CD4-positive, alpha-beta T cell treated with Interleukin-1 beta for 1 hour (primary cell): ENCODE data around the gene SMAD2.

Source experiments
- DNase-seq, 2 donors: peaks; one replicate each; pipeline ENCODE4 v3.0.0-alpha.2; 2020 to 2022

The SMAD2 gene

DNA sequence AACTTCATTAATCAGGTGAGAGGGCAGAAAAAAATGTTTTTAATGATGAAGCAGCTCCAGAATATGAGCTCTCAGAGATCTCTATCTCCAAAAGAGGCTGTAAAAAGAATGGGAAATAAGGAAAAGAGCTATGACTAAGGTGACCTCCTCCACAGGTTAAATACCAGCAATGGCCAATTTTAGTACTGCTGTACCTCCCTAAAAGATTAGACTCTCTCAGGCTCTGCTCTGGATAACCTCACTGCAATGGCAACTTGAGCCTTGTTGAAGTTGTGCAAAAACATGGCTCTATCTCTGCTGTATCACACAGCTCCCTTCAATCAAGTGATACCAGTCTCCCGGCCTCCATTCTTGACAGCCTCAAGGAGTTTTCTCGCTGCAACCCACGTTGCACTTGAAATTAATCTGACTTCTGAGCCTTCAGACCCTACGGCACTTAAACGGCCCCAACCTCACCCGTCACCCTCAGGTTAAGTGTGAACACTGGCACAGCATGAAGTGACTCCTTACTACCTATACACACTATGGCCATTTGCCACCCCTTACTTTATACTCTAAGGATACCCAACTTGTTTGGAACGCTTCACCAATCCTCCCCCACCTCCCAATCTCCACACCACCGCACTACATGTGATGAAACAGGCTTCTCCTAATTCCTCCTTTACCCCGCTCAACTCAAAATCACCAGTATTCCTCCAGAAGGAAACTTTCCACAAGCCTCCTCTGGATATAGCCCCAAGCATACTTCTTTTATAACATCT, 36.3 kb downstream of the SMAD2 start:
- no peak for DNase-seq

- DNase-seq, result no peak
These were observed 37.4 kb downstream of the SMAD2 start for GRCh38 chr18:47893047-47893446.

GRCh38 chr18:47888156-47888555, 42.3 kb downstream of the SMAD2 start:
- no peak for DNase-seq

- no peak for DNase-seq
These were observed 43.2 kb downstream of the SMAD2 start for GRCh38 chr18:47887227-47887626.

GRCh38 chr18:47883771-47884413, 46.6 kb downstream of the SMAD2 start:
- no peak for DNase-seq

DNA sequence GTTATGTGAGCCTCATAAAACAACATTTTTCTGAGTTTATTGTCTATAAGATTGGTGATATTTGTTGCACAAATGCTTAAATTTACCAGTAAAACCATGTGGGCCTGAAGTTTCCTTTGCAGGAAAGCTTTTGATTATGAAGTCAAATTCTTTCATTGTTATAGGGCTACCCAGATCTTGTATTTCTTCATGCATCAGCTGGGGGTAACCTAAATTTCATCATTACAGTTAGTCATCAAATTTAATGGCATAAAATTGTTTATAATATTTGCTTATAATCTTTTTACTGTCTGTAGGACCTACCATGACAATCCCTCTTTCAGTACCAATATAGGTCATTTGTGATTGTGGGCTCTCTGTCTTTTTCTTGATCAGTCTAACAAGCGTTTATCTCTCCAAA, 47.8 kb downstream of the SMAD2 start:
- DNase-seq, result no peak

- DNase-seq, result no peak
These were observed 48.6 kb downstream of the SMAD2 start for GRCh38 chr18:47881752-47882455.

- DNase-seq, result no peak
These were observed 49.4 kb downstream of the SMAD2 start for GRCh38 chr18:47881042-47881441.

DNA sequence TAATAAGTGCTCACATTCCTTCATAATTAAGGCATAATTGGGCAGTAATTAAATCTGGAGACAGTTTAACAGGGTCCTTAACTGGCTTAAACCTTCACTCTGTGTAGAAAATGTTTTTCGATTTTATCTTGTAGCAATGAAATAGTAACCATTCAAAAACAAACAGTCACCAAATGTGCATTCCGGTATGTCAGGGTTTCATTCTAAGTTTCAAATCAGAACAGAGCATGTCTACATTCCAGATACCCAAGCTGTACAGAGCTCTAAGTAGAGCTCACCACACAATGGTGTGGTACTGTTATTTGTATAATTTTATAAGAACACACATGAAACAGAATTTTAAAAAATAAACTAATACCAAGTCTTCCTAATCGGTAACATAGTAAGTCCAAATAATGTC, 52.6 kb downstream of the SMAD2 start:
- no peak for DNase-seq

DNA sequence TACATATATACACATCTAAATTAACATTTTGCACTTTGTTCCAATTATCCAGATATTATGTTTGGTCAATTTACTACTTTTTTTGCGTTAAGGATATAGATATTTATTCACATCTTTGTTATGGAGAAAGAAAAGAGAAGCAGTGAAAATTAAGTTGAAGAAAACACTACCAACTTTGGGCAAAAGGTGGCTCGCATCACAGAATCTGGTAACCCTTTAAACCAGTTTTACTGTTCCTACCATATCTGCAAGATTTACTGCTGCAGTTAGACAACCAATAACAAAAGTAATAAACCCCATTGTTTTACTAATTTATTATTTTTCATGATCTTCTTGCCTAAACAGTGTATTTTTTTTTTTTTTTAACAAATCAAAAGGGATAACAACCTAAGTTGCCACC, 53.6 kb downstream of the SMAD2 start:
- DNase-seq, result no peak

DNA sequence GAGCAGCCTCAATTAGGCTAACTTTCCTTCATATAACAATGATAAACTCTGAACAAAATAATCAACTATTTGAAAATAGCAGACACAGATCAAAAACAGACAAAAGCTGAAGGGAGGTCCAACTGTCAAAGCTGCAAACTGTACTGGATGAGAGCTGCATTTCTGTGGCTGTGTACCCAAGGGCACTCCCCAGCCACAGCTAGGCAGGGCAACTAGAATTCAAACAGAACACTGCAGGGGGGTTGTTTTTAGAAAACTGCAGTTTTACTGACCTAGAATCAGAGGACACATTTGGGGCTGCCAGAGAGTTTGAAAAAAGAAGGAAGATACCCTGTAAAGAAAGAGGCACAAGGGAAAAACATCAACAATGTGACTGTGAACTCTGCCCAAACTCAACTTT, 56.8 kb downstream of the SMAD2 start:
- DNase-seq, result no peak

DNA sequence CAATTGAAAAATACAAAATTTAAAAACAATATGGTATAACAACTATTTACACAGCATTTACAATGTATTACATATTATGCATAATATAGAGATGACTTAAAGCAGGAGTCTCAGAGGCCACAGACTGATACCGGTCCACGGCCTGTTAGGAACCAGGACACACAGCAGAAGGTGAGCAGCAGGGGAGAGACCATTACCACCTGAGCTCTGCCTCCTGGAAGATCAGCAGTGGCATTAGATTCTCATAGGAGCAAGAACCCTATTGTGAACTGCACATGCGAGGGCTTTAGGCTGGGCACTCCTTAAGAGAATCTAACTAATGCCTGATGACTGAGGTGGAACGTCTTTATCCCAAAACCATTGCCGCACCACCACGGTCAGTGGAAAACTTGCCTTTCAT, 58.0 kb downstream of the SMAD2 start:
- DNase-seq, result no peak

DNA sequence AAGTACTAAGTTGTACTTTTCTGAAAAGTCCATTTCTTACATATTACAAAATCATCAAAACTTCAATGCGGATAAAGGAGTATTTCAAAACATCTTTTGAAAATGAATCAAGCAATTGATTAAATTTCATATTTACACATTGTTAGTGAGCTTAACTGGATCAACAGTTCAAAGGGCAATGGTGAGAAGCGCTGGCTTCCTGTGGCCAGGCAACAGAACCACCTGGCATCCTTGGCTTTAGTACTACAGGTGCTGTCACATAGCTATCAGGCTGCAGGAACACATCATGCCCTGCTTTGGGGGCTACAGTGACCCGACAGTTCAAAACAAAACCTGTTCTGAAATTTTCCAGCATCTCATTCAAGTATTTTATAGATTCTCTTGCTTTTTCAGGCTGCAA, 59.2 kb downstream of the SMAD2 start:
- no peak for DNase-seq

GRCh38 chr18:47870605-47871004, 59.9 kb downstream of the SMAD2 start:
- DNase-seq, result no peak

- no peak for DNase-seq
These were observed 61.7 kb downstream of the SMAD2 start for GRCh38 chr18:47868744-47869143.

GRCh38 chr18:47865183-47865582, 65.3 kb downstream of the SMAD2 start:
- no peak for DNase-seq

GRCh38 chr18:47863041-47863440, 67.4 kb downstream of the SMAD2 start:
- DNase-seq, result no peak

DNA sequence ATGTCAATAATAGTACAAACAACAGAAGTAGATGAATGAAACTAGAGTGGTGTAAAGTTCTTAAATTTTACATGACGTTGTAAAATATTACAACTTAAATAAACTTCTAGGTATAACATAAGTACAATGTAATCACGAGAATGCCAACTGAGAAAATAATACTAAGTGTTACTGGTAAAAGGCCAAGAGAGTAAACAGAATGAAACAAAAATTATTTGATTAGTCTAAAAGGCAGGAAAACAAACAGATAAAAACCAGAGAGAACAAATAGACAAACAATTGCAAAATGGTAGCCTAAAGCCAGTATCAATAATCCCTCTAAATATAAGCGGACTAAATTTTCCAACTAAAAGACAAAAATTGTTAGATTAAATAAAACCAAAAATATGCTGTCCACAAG, 71.9 kb downstream of the SMAD2 start:
- DNase-seq, result no peak

DNA sequence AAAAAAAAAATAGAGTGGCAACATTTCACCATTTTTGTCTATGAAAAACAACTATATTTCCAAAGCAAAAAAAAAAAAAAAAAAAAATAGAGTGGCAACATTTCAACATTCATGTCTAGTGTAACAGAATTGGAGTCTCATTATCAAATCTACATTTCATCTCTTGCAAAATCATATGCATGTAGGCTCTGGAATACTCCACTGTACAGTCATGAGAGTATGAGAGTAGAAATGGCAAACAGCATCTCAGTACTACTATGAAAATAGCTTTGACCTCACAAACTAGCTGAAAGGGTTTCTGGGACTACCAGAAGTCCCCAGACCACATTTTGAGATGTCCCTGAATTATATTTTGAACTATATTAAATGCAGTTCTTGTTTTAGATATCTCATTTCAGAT, 82.8 kb downstream of the SMAD2 start:
- no peak for DNase-seq

GRCh38 chr18:47846431-47846830, 84.0 kb downstream of the SMAD2 start:
- DNase-seq, result no peak

DNA sequence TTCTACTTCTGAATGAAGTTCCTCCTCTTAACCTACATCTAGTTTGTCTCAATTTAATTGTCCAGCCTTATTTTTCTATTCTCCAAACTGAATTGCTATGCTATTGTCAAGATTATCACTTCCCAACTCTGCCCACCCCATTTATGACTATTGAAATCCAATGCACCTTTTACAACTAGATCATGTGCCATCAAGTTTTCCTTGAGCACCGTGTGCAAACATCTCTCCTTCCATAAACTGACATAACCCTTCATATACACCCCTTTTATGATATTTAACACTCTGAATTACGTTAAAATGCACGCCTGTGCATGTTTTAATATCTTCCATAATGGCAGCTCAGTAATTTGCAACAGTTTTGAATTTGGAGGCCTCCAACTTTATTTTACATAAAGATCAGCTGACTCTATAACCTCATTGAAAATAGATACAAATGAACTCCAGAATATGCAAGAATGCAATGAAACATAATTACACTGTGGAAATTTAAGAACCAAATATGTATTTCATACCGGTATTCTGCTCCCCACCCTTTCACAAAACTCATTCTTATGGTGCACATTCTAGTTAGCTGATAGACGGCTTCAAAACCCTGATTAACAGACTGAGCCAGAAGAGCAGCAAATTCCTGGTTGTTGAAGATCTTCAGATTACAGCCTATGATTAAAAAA, 85.5 kb downstream of the SMAD2 start:
- DNase-seq, result no peak

GRCh38 chr18:47842836-47843235, 87.6 kb downstream of the SMAD2 start:
- DNase-seq, result no peak

- DNase-seq, result no peak
These were observed 92.1 kb downstream of the SMAD2 start for GRCh38 chr18:47838396-47838795.

GRCh38 chr18:47832348-47832747, 98.1 kb downstream of the SMAD2 start:
- no peak for DNase-seq
